Cardiac fibroblast (primary cell): ENCODE data around the gene PSMA1.

Experiments used
- DNase-seq, 2 donors: peaks; one replicate each; pipeline versions ENCODE4 v3.0.0 to v3.0.0-alpha.2; 2010; ENCODE audit warnings: low read depth in 2 of 2
- H3K4me3 ChIP-seq, 2 donors: replicated peaks in 1 of 2; 1 replicate in 1 of 2; 2 replicates in 1 of 2; pipeline ENCODE4 v1.5.1; 2011; ENCODE audit warnings: low read depth in 2 of 2, low read length in 2 of 2, mild to moderate bottlenecking in 2 of 2, moderate library complexity in 1 of 2
- TF ChIP-seq, protein P1 (sequence below): IDR thresholded peaks from one replicate; pipeline ENCODE4 v1.5.1; 2011; ENCODE audit warnings: low read depth, mild to moderate bottlenecking, low read length, inconsistent platforms

The PSMA1 gene

DNA sequence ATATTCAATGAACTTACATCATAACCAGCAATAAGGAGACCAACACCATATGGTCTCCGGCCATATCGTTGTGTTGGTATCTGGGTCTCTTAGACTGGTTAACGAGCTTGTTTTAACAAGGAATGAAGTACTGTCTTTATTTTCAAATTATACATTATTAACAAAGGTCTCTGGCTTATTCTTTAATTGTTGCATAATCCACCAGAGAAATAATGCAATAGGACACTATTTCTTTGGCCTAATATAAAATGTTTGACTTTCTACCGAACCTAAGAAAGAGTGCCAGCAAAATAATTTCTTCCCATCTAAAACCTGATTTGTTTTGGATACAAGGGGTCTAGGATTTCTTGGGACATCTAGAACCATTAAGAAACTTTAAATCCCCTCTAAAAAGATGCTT lies 6.4 kb downstream of the PSMA1 start:
- no peak for DNase-seq
- H3K4me3 ChIP-seq, result no peak overlapping the region
- TF ChIP-seq, protein P1, sequence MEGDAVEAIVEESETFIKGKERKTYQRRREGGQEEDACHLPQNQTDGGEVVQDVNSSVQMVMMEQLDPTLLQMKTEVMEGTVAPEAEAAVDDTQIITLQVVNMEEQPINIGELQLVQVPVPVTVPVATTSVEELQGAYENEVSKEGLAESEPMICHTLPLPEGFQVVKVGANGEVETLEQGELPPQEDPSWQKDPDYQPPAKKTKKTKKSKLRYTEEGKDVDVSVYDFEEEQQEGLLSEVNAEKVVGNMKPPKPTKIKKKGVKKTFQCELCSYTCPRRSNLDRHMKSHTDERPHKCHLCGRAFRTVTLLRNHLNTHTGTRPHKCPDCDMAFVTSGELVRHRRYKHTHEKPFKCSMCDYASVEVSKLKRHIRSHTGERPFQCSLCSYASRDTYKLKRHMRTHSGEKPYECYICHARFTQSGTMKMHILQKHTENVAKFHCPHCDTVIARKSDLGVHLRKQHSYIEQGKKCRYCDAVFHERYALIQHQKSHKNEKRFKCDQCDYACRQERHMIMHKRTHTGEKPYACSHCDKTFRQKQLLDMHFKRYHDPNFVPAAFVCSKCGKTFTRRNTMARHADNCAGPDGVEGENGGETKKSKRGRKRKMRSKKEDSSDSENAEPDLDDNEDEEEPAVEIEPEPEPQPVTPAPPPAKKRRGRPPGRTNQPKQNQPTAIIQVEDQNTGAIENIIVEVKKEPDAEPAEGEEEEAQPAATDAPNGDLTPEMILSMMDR, result no peak

DNA sequence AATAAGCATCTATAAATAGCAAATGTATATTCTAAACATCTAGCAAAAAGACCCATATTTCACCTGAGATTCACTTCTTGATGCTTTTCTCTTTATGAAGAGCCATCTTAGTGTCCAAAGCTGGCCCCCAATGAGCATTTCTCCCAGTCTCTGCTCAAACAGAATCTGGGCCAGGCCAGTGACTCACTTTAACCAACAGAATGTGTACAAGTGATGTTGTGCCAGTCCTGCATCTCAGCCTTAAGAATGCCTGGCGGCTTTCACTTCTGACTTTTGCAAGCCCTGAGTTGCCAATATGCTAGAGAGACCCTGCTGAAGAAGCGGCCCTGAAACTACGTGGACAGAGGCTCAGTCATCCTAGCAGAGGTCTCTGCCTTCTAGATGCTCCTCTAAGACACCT lies 13.7 kb downstream of the PSMA1 start:
- no peak overlapping the region for H3K4me3 ChIP-seq
- DNase-seq, result peak; percentile 8 to 28
- TF ChIP-seq, protein P1, result no peak

DNA sequence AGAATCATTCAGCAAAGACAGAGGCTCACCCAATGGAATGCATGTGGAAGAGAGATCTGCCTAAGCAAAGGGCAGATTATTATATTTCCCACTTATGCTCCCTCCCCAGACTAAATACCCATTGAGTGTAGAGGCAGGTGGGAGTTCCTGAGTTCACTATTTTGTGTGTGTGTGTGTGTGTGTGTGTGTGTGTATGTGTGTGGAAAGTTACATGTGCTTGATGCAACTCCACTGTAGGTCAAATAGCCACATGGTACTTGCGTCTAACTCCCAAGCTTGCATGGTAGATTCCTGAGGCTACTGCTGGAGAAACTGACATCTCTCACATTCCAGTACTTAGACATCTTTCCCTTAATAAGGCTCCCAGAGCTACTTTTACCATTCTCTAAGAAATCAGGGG lies 17.2 kb downstream of the PSMA1 start:
- TF ChIP-seq, protein P1, result no peak
- no peak for DNase-seq
- H3K4me3 ChIP-seq, result no peak overlapping the region

DNA sequence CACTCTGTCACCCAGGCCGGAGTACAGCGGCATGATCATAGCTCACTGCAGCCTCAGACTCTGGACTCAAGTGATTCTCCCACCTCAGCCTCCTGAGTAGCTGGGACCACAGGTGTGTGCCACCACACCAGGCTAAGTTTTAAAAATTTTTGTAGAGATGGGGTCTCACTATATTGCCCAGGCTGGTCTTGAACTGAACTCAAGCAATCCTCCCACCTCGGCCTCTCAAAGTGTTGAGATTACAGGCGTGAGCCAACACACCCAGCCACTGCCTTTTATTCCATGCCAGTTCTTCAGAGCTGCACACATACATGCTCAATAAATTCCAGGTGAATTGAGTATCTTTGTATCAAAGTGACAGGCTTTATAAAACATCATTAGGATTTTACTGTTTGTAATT lies 18.1 kb downstream of the PSMA1 start:
- no peak for DNase-seq
- TF ChIP-seq, protein P1, result no peak
- H3K4me3 ChIP-seq, result no peak overlapping the region

DNA sequence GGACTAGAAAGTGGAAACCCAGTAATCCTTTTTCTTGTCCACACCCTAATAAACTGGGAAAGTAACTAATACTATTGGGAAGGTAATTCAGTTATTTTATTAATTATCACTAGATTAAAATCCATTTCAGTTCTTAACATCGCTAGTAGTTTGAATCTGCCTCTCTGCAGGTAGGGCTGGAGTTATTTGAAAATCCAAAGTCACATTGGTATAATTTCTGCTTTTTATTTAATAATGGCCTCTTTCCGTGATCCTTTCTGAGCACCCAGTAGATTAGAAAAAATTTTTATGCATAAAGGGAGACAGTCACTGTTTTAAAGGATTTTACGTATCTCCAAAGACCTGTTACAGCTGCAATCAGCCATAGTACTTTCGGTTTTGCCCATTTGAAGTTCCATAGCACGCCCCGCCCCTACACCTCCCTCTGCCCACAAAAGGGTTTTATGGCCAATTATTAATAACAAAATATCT lies 20.0 kb downstream of the PSMA1 start:
- TF ChIP-seq, protein P1, result no peak
- H3K4me3 ChIP-seq, result peak overlapping the region; percentile 85 to 92
- peak; percentile 59 to 72 for DNase-seq

DNA sequence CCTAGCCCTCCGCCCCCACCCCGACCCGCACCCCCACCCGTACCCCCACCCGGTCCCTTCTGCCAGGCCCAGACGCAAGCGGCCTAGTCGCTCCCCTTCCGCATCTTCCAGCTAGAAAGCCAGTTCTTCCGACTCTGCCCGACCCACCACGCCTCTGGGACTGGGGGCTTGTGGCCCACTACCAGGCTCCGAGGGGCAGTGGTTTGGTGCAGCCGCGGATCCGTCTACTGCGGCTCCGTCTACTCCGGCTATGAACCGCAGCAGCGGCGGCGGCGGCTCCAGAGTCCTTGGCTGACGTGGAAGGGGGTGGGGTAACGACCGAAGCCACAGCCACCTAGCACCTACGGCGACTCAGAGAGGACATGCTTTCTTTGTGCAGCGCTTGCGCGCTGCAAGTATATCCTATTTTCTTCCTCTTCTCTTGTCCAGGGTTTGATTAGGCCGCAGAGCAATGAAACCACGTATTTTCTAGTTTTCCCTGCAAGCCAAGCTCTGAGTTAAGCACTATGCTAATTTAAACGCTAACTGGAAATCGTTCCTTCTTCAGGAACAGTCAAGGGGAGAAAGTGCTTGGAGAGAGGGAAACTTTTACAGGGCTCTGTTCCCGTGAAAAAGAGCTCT lies 20.5 kb downstream of the PSMA1 start, which contains the start of gene COPB1:
Gene COPB1 (minus strand): TSS at position 252 of the 621 bp plus-strand sequence. CDS start 883 bp downstream, outside the sequence.
- H3K4me3 ChIP-seq, result peak within 1 kb of the TSS; percentile 85 to 92
- TF ChIP-seq, protein P1, result no peak
- peak; percentile 95 to 96 for DNase-seq

DNA sequence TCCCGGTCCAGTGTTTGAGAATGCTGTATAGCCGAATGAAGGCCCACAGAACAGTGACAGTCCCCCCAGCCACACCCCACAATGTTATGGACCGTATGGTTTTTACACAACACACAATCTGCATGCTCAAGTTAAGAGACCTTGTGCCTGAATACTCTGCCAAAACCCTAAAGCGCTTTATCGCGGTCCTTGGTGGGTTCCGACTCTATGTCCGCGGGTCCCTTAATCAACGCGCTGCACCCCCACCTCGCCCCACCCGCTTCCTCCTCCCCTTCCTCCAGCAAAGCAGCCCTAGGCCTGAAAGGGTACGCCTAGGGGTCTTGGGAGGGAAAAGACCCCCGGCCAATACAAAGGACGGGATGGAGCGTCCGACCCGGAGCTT lies 21.0 kb downstream of the PSMA1 start:
- TF ChIP-seq, protein P1, result no peak
- peak; percentile 16 to 28 for DNase-seq
- peak overlapping the region; percentile 85 to 92 for H3K4me3 ChIP-seq
